ENCODE results near the gene LGR5. TPM values are rescaled to one million over a fixed set of nuclear protein-coding genes. Genes with fewer than 3 reads are reported as not detected.

The LGR5 gene
- total and polyA plus RNA-seq, 9 of the 15 experiments (the other 6 are each of a cell fraction or from before 2014, with no cell fraction given): not detected

DNA sequence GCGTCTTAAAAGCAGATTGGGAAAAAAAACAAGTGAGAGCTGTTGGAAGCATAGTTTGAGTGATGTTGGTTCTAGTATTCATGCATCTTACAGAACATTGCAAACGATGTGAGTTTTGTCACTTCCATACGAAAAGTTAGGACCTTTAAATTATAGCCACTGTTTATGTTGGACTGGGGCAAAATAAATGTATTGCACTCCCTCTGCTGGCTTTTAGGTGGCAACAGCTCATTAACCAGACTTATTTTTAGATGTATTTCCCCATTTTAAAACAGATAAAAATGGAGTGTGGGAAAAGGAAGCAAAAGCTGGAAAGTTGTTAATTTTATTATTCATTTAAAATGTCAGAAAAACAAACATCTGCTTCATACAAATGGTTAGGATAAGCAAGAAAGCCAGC, 111.9 kb downstream of the LGR5 start (continued):
- TF ChIP-seq, protein P1, sequence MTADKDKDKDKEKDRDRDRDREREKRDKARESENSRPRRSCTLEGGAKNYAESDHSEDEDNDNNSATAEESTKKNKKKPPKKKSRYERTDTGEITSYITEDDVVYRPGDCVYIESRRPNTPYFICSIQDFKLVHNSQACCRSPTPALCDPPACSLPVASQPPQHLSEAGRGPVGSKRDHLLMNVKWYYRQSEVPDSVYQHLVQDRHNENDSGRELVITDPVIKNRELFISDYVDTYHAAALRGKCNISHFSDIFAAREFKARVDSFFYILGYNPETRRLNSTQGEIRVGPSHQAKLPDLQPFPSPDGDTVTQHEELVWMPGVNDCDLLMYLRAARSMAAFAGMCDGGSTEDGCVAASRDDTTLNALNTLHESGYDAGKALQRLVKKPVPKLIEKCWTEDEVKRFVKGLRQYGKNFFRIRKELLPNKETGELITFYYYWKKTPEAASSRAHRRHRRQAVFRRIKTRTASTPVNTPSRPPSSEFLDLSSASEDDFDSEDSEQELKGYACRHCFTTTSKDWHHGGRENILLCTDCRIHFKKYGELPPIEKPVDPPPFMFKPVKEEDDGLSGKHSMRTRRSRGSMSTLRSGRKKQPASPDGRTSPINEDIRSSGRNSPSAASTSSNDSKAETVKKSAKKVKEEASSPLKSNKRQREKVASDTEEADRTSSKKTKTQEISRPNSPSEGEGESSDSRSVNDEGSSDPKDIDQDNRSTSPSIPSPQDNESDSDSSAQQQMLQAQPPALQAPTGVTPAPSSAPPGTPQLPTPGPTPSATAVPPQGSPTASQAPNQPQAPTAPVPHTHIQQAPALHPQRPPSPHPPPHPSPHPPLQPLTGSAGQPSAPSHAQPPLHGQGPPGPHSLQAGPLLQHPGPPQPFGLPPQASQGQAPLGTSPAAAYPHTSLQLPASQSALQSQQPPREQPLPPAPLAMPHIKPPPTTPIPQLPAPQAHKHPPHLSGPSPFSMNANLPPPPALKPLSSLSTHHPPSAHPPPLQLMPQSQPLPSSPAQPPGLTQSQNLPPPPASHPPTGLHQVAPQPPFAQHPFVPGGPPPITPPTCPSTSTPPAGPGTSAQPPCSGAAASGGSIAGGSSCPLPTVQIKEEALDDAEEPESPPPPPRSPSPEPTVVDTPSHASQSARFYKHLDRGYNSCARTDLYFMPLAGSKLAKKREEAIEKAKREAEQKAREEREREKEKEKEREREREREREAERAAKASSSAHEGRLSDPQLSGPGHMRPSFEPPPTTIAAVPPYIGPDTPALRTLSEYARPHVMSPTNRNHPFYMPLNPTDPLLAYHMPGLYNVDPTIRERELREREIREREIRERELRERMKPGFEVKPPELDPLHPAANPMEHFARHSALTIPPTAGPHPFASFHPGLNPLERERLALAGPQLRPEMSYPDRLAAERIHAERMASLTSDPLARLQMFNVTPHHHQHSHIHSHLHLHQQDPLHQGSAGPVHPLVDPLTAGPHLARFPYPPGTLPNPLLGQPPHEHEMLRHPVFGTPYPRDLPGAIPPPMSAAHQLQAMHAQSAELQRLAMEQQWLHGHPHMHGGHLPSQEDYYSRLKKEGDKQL (CRISPR knock-in tag; IDR thresholded peaks at IDR 0.05; ENCODE audit: borderline replicate concordance): no peak
- TF ChIP-seq CTCF (IDR thresholded peaks at IDR 0.05 in 2 of 3, conservative IDR thresholded peaks at IDR 0.05 in 1 of 3; ENCODE audit: insufficient read depth in 2 of 3, low read depth in 1 of 3, low read length in 3 of 3) (peak; percentile 48 to 79 (median 60); a peak in 4 of 6 replicates), SMC3 (conservative IDR thresholded peaks at IDR 0.05; ENCODE audit: insufficient read depth, low read depth, low read length) (peak; percentile 63; the same call in 1 of the 2 replicates), SNRNP70 (optimal IDR thresholded peaks at IDR 0.05; ENCODE audit: low read depth, low read length) (no peak)

All from K562 (cell line).